GM12878 (cell line): ENCODE results near the gene LMBRD1. TPM values are rescaled to one million over a fixed set of nuclear protein-coding genes. Genes with fewer than 3 reads are reported as not detected.

ENCODE experiments used
- ATAC-seq: fragments of 200-7000 bp; cut with Tn5 transposase; 3 replicates; pipeline ENCODE4 v1.9.1; 2020; ENCODE audit warnings: mild to moderate bottlenecking, moderate library complexity
- BruUV-seq: library from RNA; stranded (reverse); fragments of 400-500 nt; replicated peaks from 2 replicates; lab custom pipeline; 2021; lab: Mats Ljungman, UMichigan
- CTCF ChIA-PET: fragments of 300-600 bp; sonication (Branson Sonifier 250); formaldehyde crosslinking; extraction: SDS; loops from one replicate; lab custom pipeline; 2021; ENCODE audit warnings: inconsistent platforms; lab: Yijun Ruan, JAX
- POLR2A ChIA-PET: fragments of 350-600 bp; formaldehyde crosslinking; extraction: SDS; loops from one replicate; lab custom pipeline; 2021; ENCODE audit warnings: inconsistent platforms; lab: Charles Lee
- RAD21 ChIA-PET: fragments of 300-600 bp; sonication (Branson Sonifier 250); formaldehyde crosslinking; loops from one replicate; lab custom pipeline; 2023; ENCODE audit warnings: antibody characterized with exemption; ENCODE audit not compliant: unreplicated experiment; lab: Charles Lee
- SMC1A ChIA-PET: fragments of 300-600 bp; sonication (Branson Sonifier 250); formaldehyde crosslinking; loops from one replicate; lab custom pipeline; 2023; ENCODE audit not compliant: unreplicated experiment, uncharacterized antibody; lab: Charles Lee
- DNase-seq: peaks from one replicate; pipeline ENCODE4 v3.0.0-alpha.2; 2011; ENCODE audit warnings: low read depth, low spot score
- FAIRE-seq: peaks from 3 replicates; lab custom pipeline; 2011; peaks lifted over from hg19 to GRCh38; lab: Jason Lieb, UNC
- H2AFZ ChIP-seq: 2 replicates; pipeline ENCODE4 v1.6.0; 2011; ENCODE audit warnings: low read depth, low read length, control low read depth; ENCODE audit not compliant: control insufficient read depth
- H3K27ac ChIP-seq: 2 replicates; pipeline ENCODE4 v1.5.1; 2011; ENCODE audit warnings: control low read depth; ENCODE audit not compliant: control insufficient read depth, insufficient read depth
- H3K27me3 ChIP-seq, 2 experiments: replicated peaks in 1 of 2; 2 replicates each; pipeline versions ENCODE4 v1.6.0 to v1.6.1; 2011; ENCODE audit warnings: low read length in 1 of 2; ENCODE audit not compliant: control insufficient read depth in 2 of 2, insufficient read depth in 2 of 2
- H3K36me3 ChIP-seq, 2 experiments: 2 replicates each; pipeline ENCODE4 v1.5.1; 2011; ENCODE audit warnings: low read length in 1 of 2; ENCODE audit not compliant: control insufficient read depth in 2 of 2, insufficient read depth in 2 of 2
- H3K4me1 ChIP-seq: 2 replicates; pipeline ENCODE4 v1.6.1; 2011; ENCODE audit warnings: mild to moderate bottlenecking, low read length, moderate library complexity, mixed read lengths; ENCODE audit not compliant: control insufficient read depth, insufficient read depth
- H3K4me2 ChIP-seq: 2 replicates; pipeline ENCODE4 v1.6.0; 2011; ENCODE audit warnings: control low read depth; ENCODE audit not compliant: control insufficient read depth, insufficient read depth
- H3K4me3 ChIP-seq: fragments of 200-600 bp; sonication (generic); 2 replicates; pipeline ENCODE4 v1.5.1; 2016
- H3K79me2 ChIP-seq: 2 replicates; pipeline ENCODE4 v1.6.0; 2011; ENCODE audit warnings: low read length; ENCODE audit not compliant: control insufficient read depth, insufficient read depth
- H3K9ac ChIP-seq: 2 replicates; pipeline ENCODE4 v1.8.0; 2011; ENCODE audit warnings: low read length, control low read depth, mixed read lengths; ENCODE audit not compliant: control insufficient read depth, insufficient read depth
- H3K9me3 ChIP-seq: replicated peaks from 3 replicates; pipeline ENCODE4 v1.5.1; 2011; ENCODE audit warnings: mild to moderate bottlenecking, low read length; ENCODE audit not compliant: control insufficient read depth, insufficient read depth
- H4K20me1 ChIP-seq: 2 replicates; pipeline ENCODE4 v1.6.0; 2011; ENCODE audit not compliant: control insufficient read depth, insufficient read depth
- CREB1 ChIP-seq: IDR thresholded peaks from 2 replicates; pipeline ENCODE4 v1.6.1; 2012; ENCODE audit warnings: low read depth, mild to moderate bottlenecking, inconsistent platforms
- E2F4 ChIP-seq: IDR thresholded peaks from 2 replicates; pipeline ENCODE4 v1.6.1; 2012; ENCODE audit warnings: low read depth, low read length, improper control_type of control experiment
- EP300 ChIP-seq, 2 experiments: fragments of 150-350 bp in 1 of 2; IDR thresholded peaks; 2 replicates each; pipeline ENCODE4 v1.6.1; 2011 to 2012; ENCODE audit warnings: low read depth in 2 of 2, low read length in 2 of 2, borderline replicate concordance in 1 of 2, improper control_type of control experiment in 1 of 2, inconsistent platforms in 1 of 2; ENCODE audit not compliant: control insufficient read depth in 1 of 2
- MAX ChIP-seq: IDR thresholded peaks from 2 replicates; pipeline ENCODE4 v1.6.1; 2012; ENCODE audit warnings: low read depth, low read length, improper control_type of control experiment
- MEF2A ChIP-seq: IDR thresholded peaks from 2 replicates; pipeline ENCODE4 v1.6.1; 2011; ENCODE audit warnings: low read depth, mild to moderate bottlenecking, low read length, moderate library complexity; ENCODE audit not compliant: insufficient read depth
- PBX3 ChIP-seq: IDR thresholded peaks from 2 replicates; pipeline ENCODE4 v1.6.1; 2011; ENCODE audit warnings: mild to moderate bottlenecking, low read depth, low read length, moderate library complexity; ENCODE audit not compliant: insufficient replicate concordance
- TAF1 ChIP-seq: IDR thresholded peaks from 2 replicates; pipeline ENCODE4 v1.6.1; 2011; ENCODE audit warnings: mild to moderate bottlenecking, low read depth, low read length, borderline replicate concordance
- TARDBP ChIP-seq: IDR thresholded peaks from 2 replicates; pipeline ENCODE4 v1.6.1; 2016; ENCODE audit warnings: borderline replicate concordance
- YY1 ChIP-seq: IDR thresholded peaks from 2 replicates; pipeline ENCODE4 v1.6.1; 2011; ENCODE audit warnings: low read depth, mild to moderate bottlenecking, low read length
- ZBTB4 ChIP-seq: fragments of 450-650 bp; formaldehyde crosslinking; IDR thresholded peaks from 2 replicates; pipeline ENCODE4 v1.4.0; 2022; ENCODE audit warnings: mild to moderate bottlenecking, moderate library complexity
- WGBS: methylation state at CpG from one replicate; pipeline ENCODE4 v1.1.6; 2016; ENCODE audit warnings: low lambda C conversion rate; ENCODE audit not compliant: insufficient replicate concordance, insufficient coverage; ENCODE audit errors: missing lambda C conversion rate; 5-methylcytosine and 5-hydroxymethylcytosine counted together
- in situ Hi-C: fragments of 300-500 bp; cut with MboI; formaldehyde crosslinking; loops from 9 replicates; pipeline ENCODE4 v1.14.3; 2018; ENCODE audit warnings: mixed read lengths
- intact Hi-C: fragments of 100-400 bp; cut with micrococcal nuclease; formaldehyde crosslinking; loops from one replicate; pipeline ENCODE4 v1.14.2; 2022; ENCODE audit not compliant: unreplicated experiment
- polyA plus RNA-seq, 11 experiments: library from polyadenylated mRNA; depleted of rRNA in 4 of 11; unstranded in 6 of 11; stranded (reverse) in 5 of 11; fragments of >200 nt; fragmentation: Nextera tagmentation in 4 of 11; fragmentation: Illumina TruSeq in 1 of 11; extraction: Ambion mirVana in 4 of 11; extraction: Trizol in 1 of 11; gene quantifications; 1 replicate in 1 of 11; 2 replicates in 10 of 11; pipeline versions ENCODE4 v1.2.1 to v1.2.3, GENCODE V29; 2011 to 2016; ENCODE audit warnings: inconsistent platforms in 2 of 11, missing spikeins in 2 of 11, low read depth in 1 of 11
- total RNA-seq, 4 experiments: library from RNA; depleted of rRNA in 3 of 4; stranded (reverse); fragments of >200 nt in 3 of 4; fragmentation: Illumina TruSeq in 1 of 4; extraction: Trizol in 1 of 4; gene quantifications; 2 replicates each; pipeline versions ENCODE4 v1.2.1 to v1.2.3, GENCODE V29; 2013 to 2021

The LMBRD1 gene
- total and polyA plus RNA-seq, 10 of the 15 experiments (the other 5 are each of a cell fraction or from before 2014, with no cell fraction given), result 20.0 to 82.1 (median 27.2) TPM

- Histone ChIP-seq H3K4me1 (no peaks in the 10 kb centered on the region), H3K4me2 (no peak overlapping the region), H3K9me3 (no peaks in the 10 kb centered on the region), H4K20me1 (no peaks in the 10 kb centered on the region), H3K27me3 (no peaks in the 10 kb centered on the region), H3K4me3 (no peak overlapping the region), H3K27ac (no peak overlapping the region), H3K36me3 (no peaks in the 10 kb centered on the region), H3K79me2 (no peaks in the 10 kb centered on the region), H3K9ac (no peak overlapping the region), H2AFZ (no peak overlapping the region)
- intact Hi-C loops (no loop called here), in situ Hi-C loops (no loop called here)
- FAIRE-seq (no peak), ATAC-seq (no peak), DNase-seq (no peak)
- TF ChIP-seq E2F4 (no peak), MAX (no peak), YY1 (no peak)
- ChIA-PET CTCF (no interaction called here), RAD21 (no interaction called here), POLR2A (no interaction called here), SMC1A (no interaction called here)
- WGBS, result 46% methylated on average over 2 of the region's 2 CpGs
- BruUV-seq, result no TSS peak
These were observed 30.6 kb upstream of the LMBRD1 start for GRCh38 chr6:69827276-69827893.

- ChIA-PET RAD21 (no interaction called here), SMC1A (interaction anchor here (1.1 kb wide), 1 partner anchor 281 kb away, joined by 3 read pairs; no protein-coding TSS in a partner anchor), CTCF (interaction anchor here (1.0 kb wide), 1 partner anchor 395 kb away, joined by 3 read pairs; no protein-coding TSS in a partner anchor), POLR2A (no interaction called here)
- Histone ChIP-seq H2AFZ (no peak overlapping the region), H3K36me3 (no peaks in the 10 kb centered on the region), H3K79me2 (no peaks in the 10 kb centered on the region), H3K4me3 (no peak overlapping the region), H3K9me3 (no peaks in the 10 kb centered on the region), H3K27ac (no peak overlapping the region), H3K4me1 (no peaks in the 10 kb centered on the region), H3K27me3 (no peaks in the 10 kb centered on the region), H4K20me1 (no peaks in the 10 kb centered on the region), H3K9ac (no peak overlapping the region), H3K4me2 (no peak overlapping the region)
- WGBS, result 6% methylated on average over 1 of the region's 1 CpG
- no TSS peak for BruUV-seq
- ATAC-seq (no peak), DNase-seq (no peak), FAIRE-seq (no peak)
- intact Hi-C loops (no loop called here), in situ Hi-C loops (no loop called here)
- TF ChIP-seq TAF1 (no peak), TARDBP (no peak), PBX3 (no peak), CREB1 (no peak), MEF2A (no peak), EP300 (IDR thresholded peaks at IDR 0.05; ENCODE audit: borderline replicate concordance in 1 of 2, control insufficient read depth in 1 of 2, low read depth in 2 of 2, low read length in 2 of 2) (no peak), ZBTB4 (no peak)
These were observed 29.1 kb upstream of the LMBRD1 start for GRCh38 chr6:69825904-69826303.
